WI38 (cell line): ENCODE results near the gene SLC13A2.

Source experiments
- H3K4me3 ChIP-seq: 2 replicates; pipeline ENCODE4 v1.5.1; 2011; ENCODE audit warnings: low read depth, mild to moderate bottlenecking, control low read depth, low read length
- TF ChIP-seq, protein P1 (sequence below): IDR thresholded peaks from 2 replicates; pipeline ENCODE4 v1.5.1; 2012; ENCODE audit warnings: low read depth, mild to moderate bottlenecking, control low read depth, low read length

The SLC13A2 gene

DNA sequence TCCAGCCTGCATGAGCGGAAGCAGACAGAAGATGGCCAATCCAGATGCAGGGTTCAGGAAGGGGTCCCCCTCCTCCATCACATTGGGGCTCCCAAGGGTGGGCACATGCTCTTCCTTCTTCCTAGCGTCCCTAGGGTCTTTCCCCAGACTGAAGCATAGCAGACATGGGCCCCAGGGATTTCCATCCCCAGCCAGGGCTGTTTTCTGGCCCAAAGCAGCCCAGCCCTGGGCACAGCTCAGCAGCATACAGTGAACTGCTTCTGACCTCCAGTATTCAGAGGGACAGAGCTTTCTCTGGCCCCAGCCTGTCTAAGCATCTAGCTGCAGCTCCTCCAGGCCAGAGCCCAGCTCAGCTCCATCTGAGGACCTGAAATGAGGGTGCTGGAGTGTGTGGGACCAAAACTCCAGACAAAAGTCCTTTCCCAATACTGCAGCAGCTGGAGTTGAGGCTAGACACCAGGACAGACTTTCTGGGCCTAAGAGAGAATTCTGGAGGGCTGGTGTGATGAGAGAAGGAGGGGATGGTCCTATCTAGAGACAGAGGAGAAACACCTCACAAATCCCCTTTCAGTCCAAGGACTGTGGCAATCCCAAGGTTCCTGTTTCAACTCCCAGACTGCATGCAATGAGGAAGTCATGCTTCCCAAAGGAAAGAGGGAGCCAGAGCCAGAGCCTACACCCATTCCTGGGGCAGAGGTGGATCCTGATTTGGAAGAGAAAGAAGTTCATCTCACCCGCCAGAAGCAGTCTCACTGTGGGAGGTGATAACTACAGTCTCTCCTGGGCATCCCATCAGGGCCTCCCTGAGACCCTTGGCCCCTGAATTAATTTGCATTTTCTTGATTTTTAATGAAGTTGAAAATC is 28.2 kb downstream of the SLC13A2 start:
- TF ChIP-seq, protein P1, sequence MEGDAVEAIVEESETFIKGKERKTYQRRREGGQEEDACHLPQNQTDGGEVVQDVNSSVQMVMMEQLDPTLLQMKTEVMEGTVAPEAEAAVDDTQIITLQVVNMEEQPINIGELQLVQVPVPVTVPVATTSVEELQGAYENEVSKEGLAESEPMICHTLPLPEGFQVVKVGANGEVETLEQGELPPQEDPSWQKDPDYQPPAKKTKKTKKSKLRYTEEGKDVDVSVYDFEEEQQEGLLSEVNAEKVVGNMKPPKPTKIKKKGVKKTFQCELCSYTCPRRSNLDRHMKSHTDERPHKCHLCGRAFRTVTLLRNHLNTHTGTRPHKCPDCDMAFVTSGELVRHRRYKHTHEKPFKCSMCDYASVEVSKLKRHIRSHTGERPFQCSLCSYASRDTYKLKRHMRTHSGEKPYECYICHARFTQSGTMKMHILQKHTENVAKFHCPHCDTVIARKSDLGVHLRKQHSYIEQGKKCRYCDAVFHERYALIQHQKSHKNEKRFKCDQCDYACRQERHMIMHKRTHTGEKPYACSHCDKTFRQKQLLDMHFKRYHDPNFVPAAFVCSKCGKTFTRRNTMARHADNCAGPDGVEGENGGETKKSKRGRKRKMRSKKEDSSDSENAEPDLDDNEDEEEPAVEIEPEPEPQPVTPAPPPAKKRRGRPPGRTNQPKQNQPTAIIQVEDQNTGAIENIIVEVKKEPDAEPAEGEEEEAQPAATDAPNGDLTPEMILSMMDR, result no peak
- no peak overlapping the region for H3K4me3 ChIP-seq

DNA sequence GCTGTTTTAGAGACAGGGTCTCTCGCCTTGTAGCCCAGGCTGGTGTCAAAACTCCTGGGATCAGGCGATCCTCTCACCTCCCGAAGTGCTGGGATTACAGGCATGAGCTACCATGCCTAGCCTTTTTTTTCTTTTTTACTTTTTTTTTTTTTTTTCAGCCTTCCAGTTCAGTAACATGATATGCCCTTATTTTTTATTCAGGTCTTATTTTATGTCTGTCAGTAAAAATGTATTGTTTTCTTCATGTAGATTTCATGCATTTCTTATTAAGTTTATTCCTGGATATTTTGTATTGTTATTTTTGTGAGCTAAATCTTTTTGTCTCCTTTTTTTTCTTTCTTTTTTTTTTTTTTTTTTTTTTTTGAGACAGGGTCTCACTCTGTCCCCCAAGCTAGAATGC is 30.0 kb downstream of the SLC13A2 start:
- TF ChIP-seq, protein P1, result no peak
- no peak overlapping the region for H3K4me3 ChIP-seq

DNA sequence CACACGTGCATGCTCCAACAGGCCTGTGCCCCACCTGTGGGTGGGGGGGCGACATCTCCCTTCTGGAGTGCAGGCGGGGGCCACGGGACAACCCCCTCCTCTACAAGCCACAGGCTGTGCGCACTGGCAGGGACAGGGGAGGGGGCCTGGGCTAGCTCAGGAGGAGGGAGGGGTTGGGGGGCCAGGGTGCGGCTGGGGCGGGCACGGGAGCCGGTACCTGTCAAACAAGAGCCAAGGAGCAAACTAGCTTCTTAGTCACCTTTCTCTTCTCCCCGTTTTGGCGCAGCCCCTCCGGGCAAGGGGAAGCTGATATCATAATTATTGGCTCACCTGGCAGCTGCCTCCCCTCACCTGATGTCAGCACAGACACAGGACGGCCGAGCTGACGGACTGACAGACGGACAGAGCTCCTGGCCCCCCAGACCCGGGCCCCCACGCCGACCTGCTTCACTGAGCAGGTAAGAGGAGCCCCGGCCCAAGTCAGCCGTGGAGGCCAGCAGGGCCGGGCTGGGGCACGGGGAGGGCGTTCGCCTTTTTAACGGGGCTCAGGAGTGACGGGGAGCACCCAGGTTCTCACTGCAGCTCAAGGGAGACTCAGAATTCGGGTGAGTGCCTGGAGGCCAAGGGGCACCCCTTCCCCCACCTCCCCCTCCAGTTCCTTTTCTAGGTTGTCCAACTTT is 32.7 kb downstream of the SLC13A2 start, which contains the start of gene FOXN1:
Gene FOXN1, plus strand, starts transcription at position 363 of the 680 bp plus-strand sequence. CDS start 17,622 bp downstream, outside the sequence.
- TF ChIP-seq, protein P1, result no peak
- H3K4me3 ChIP-seq, result no peak within 1 kb of the TSS

DNA sequence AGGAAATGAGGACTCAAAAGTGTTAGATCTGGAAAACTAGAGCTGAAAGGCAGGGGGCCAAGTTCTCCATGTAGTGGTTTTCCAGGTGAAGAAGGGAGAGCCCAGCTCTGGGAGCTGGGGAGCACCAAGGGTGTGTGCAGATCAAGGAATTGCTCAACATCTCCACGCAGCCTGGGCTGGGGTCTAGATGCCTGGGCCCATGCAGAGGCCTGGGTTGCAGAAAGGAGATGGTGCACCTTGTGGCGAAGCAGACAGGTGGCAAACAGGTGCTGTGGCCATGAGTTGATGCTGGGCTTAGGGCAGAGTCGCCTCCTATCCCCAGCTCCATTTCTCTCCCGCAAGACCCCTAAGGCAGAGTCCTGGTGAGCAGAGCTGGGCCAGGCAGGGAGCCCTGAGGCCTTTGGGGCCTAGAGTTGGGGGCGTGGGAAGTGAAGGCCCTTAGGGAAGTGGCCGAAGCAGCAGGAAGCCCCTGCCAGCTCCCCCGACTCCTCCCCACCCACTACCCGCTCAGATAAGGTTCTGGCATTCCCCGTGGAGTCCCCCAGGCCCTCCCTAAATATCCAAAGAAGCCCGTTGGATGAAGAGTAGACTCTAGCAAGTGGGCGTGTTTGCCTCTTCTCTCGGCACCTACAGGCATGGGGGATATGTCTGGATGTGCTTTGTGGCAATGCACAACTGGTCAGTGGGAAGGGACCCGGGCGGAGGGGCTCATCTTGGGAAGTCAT is 33.5 kb downstream of the SLC13A2 start:
- no peak overlapping the region for H3K4me3 ChIP-seq
- TF ChIP-seq, protein P1, result no peak

DNA sequence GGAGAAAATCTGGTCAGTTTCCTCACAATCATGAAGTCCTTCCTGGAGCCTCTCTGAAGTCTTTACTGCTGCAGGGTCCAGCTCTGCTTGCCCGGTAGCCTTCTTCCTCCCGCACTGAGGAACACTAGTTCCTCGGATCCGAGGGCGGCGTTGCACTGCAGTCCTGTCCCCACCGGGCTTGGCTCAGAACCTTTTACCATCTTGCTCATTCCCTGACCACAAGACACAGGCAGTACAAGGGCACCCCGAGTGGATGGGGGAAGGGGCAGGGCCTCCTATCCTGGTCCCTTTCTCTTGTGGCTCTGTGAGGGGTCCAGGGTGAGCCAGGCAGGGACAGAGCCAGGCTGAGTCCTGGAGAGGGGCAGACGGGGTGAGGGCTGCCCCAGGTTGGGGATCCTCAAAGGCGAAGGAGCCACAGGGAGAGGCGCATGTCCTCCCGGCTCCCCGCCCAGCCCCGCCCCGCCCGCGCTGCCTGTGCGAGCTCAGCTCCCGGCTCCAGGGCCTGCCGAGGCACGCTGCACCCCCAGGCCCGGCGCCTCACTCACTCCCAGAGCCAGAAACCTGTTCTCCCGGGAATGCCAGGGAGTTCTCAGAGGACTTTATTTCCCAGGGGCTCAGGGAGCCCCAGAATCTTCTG is 34.2 kb downstream of the SLC13A2 start:
- TF ChIP-seq, protein P1, result no peak
- H3K4me3 ChIP-seq, result no peak overlapping the region

DNA sequence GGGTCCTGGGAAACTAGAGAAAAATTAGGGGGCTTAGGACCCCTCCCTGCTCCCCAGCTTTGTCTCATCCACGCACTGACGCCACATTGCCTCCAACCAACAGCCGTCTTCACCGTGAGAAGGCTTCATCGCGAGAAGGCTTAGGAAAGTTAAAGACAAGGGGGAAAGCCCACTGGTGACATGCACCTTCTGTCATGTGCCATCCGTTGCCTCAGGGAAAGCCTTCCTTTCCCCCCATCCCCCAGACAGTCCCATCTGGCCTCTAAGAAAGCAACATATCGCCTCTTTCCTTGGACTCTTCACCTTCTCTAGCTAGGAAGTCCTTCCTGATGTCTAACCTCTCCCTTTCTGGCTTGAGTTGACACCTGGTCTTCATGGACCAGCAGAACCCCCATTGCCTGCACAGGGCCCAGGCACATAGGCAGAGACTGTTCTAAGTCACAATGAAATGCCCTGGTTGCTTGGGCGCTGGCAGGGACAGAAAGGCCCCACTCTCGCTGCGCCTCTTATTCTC is 34.8 kb downstream of the SLC13A2 start:
- TF ChIP-seq, protein P1, result no peak
- no peak overlapping the region for H3K4me3 ChIP-seq
